Neural cell (in vitro differentiated cells): ENCODE measurements around the gene PBX4. TPM values are rescaled to one million over a fixed set of nuclear protein-coding genes. Genes with fewer than 3 reads are reported as not detected.

ENCODE experiments used
- H2AFZ ChIP-seq: fragments of 200-600, 300-800 bp; sonication (generic), shearing (Covaris generic); 2 replicates; pipeline ENCODE4 v1.6.0; 2014; ENCODE audit warnings: low read depth, mild to moderate bottlenecking, antibody characterized with exemption, low read length, moderate library complexity
- H3F3A ChIP-seq: fragments of 200-600 bp; shearing (Covaris generic); 2 replicates; pipeline ENCODE4 v1.6.1; 2016; ENCODE audit warnings: mild to moderate bottlenecking, moderate library complexity, mixed read lengths, antibody characterized with exemption, low read length; ENCODE audit not compliant: insufficient read depth, poor library complexity, severe bottlenecking
- H3K27ac ChIP-seq: fragments of 200-600, 300-800 bp; sonication (generic), shearing (Covaris generic); 2 replicates; pipeline ENCODE4 v1.5.1; 2014; ENCODE audit warnings: mild to moderate bottlenecking, low read length, moderate library complexity
- H3K27me3 ChIP-seq: fragments of 300-800, 200-600 bp; sonication (generic), shearing (Covaris generic); 2 replicates; pipeline ENCODE4 v1.6.0; 2014; ENCODE audit warnings: mild to moderate bottlenecking, low read depth, low read length, moderate library complexity; ENCODE audit not compliant: insufficient read depth
- H3K36me3 ChIP-seq: fragments of 300-800, 200-600 bp; sonication (generic), shearing (Covaris generic); 2 replicates; pipeline ENCODE4 v1.5.1; 2014; ENCODE audit warnings: mild to moderate bottlenecking, antibody characterized with exemption, low read length, moderate library complexity; ENCODE audit not compliant: insufficient read depth
- H3K4me2 ChIP-seq: fragments of 300-800, 200-600 bp; sonication (generic), shearing (Covaris generic); 2 replicates; pipeline ENCODE4 v1.6.0; 2014; ENCODE audit warnings: mild to moderate bottlenecking, low read length
- H3K4me3 ChIP-seq: fragments of 300-800, 200-600 bp; sonication (generic), shearing (Covaris generic); 2 replicates; pipeline ENCODE4 v1.5.1; 2014; ENCODE audit warnings: mild to moderate bottlenecking, low read length, moderate library complexity
- H3K79me2 ChIP-seq: fragments of 200-600 bp; shearing (Covaris generic); replicated peaks from 2 replicates; pipeline ENCODE4 v1.6.0; 2014; ENCODE audit warnings: mild to moderate bottlenecking, low read length, moderate library complexity; ENCODE audit not compliant: insufficient read depth
- H3K9ac ChIP-seq: fragments of 300-800, 200-600 bp; sonication (generic), shearing (Covaris generic); 2 replicates; pipeline ENCODE4 v1.6.1; 2016; ENCODE audit warnings: mild to moderate bottlenecking, low read length, mixed read lengths
- H3K9me2 ChIP-seq: fragments of 200-600 bp; shearing (Covaris generic); 2 replicates; pipeline ENCODE4 v1.6.1; 2016; ENCODE audit warnings: mild to moderate bottlenecking, low read length, mixed read lengths; ENCODE audit not compliant: insufficient read depth
- H3K9me3 ChIP-seq: fragments of 200-600, 300-800 bp; sonication (generic), shearing (Covaris generic); 2 replicates; pipeline ENCODE4 v1.6.1; 2016; ENCODE audit warnings: mild to moderate bottlenecking, mixed run types, low read length, moderate library complexity, mixed read lengths
- H4K20me1 ChIP-seq: fragments of 200-600 bp; shearing (Covaris generic); 2 replicates; pipeline ENCODE4 v1.6.1; 2016; ENCODE audit warnings: mild to moderate bottlenecking, mixed run types; ENCODE audit not compliant: insufficient read depth
- CTCF ChIP-seq: fragments of 450-650 bp; IDR thresholded peaks from 2 replicates; pipeline ENCODE4 v1.5.1; 2014; ENCODE audit warnings: antibody characterized with exemption, mild to moderate bottlenecking, moderate library complexity; ENCODE audit not compliant: poor library complexity, severe bottlenecking
- EP300 ChIP-seq: fragments of 450-650 bp; conservative IDR thresholded peaks from 2 replicates; pipeline ENCODE4 v1.6.1; 2014; ENCODE audit warnings: antibody characterized with exemption, mild to moderate bottlenecking, moderate library complexity; ENCODE audit not compliant: poor library complexity, severe bottlenecking
- EZH2 ChIP-seq: fragments of 200-600, 300-800 bp; shearing (Covaris generic), sonication (generic); IDR thresholded peaks from 2 replicates; pipeline ENCODE4 v1.6.1; 2014; ENCODE audit warnings: antibody characterized with exemption, low read length, borderline replicate concordance, mild to moderate bottlenecking; ENCODE audit not compliant: insufficient read depth, poor library complexity, severe bottlenecking
- MXI1 ChIP-seq: fragments of 450-650 bp; conservative IDR thresholded peaks from 2 replicates; pipeline ENCODE4 v1.6.1; 2014; ENCODE audit warnings: antibody characterized with exemption, mild to moderate bottlenecking; ENCODE audit not compliant: poor library complexity, severe bottlenecking
- POLR2AphosphoS5 ChIP-seq: IDR thresholded peaks from 2 replicates; pipeline ENCODE4 v1.6.1; 2012
- RAD21 ChIP-seq: fragments of 450-650 bp; conservative IDR thresholded peaks from 2 replicates; pipeline ENCODE4 v1.6.1; 2014; ENCODE audit warnings: antibody characterized with exemption, mild to moderate bottlenecking, moderate library complexity
- REST ChIP-seq: IDR thresholded peaks from 2 replicates; pipeline ENCODE4 v1.6.1; 2012; ENCODE audit warnings: borderline replicate concordance
- SMC3 ChIP-seq: fragments of 450-650 bp; conservative IDR thresholded peaks from 2 replicates; pipeline ENCODE4 v1.6.1; 2014; ENCODE audit warnings: antibody characterized with exemption, mild to moderate bottlenecking, moderate library complexity; ENCODE audit not compliant: poor library complexity
- TAF1 ChIP-seq: IDR thresholded peaks from 2 replicates; pipeline ENCODE4 v1.6.1; 2012; ENCODE audit warnings: low read depth
- polyA plus RNA-seq: library from polyadenylated mRNA; depleted of rRNA; stranded (reverse); fragments of >200 nt; gene quantifications from 2 replicates; pipeline ENCODE4 v1.2.3, GENCODE V29; 2014

PBX4 gene
- polyA plus RNA-seq, 1 donor from 2014 or later, result 7.5 TPM

- H3K4me2 ChIP-seq, result no peak overlapping the region
- H3K27me3 ChIP-seq, result no peaks in the 10 kb centered on the region
- TF ChIP-seq EP300, result no peak
- TF ChIP-seq MXI1, result no peak
- TF ChIP-seq REST, result no peak
- TF ChIP-seq TAF1, result no peak
- TF ChIP-seq CTCF, result no peak
- TF ChIP-seq RAD21, result no peak
- TF ChIP-seq SMC3, result no peak
- TF ChIP-seq POLR2AphosphoS5, result no peak
- no peak for TF ChIP-seq EZH2
- H3K4me3 ChIP-seq, result no peak overlapping the region
- H3K36me3 ChIP-seq, result no peaks in the 10 kb centered on the region
- no peaks in the 10 kb centered on the region for H3K79me2 ChIP-seq
- H3K9me3 ChIP-seq, result no peaks in the 10 kb centered on the region
- no peak overlapping the region for H3K9ac ChIP-seq
- no peaks in the 10 kb centered on the region for H3F3A ChIP-seq
- no peaks in the 10 kb centered on the region for H3K9me2 ChIP-seq
- no peak overlapping the region for H3K27ac ChIP-seq
- H2AFZ ChIP-seq, result no peak overlapping the region
- no peaks in the 10 kb centered on the region for H4K20me1 ChIP-seq
Measured at GRCh38 chr19:19575411-19575810, 43.1 kb downstream of the PBX4 start.

GRCh38 chr19:19571071-19571786 is 47.3 kb downstream of the PBX4 start:
- no peak overlapping the region for H3K9ac ChIP-seq
- no peaks in the 10 kb centered on the region for H3K9me2 ChIP-seq
- H2AFZ ChIP-seq, result no peak overlapping the region
- no peaks in the 10 kb centered on the region for H3K79me2 ChIP-seq
- no peak overlapping the region for H3K4me3 ChIP-seq
- no peak overlapping the region for H3K4me2 ChIP-seq
- no peaks in the 10 kb centered on the region for H3K27me3 ChIP-seq
- no peak overlapping the region for H3K27ac ChIP-seq
- no peaks in the 10 kb centered on the region for H3F3A ChIP-seq
- H4K20me1 ChIP-seq, result no peaks in the 10 kb centered on the region
- no peaks in the 10 kb centered on the region for H3K9me3 ChIP-seq
- TF ChIP-seq SMC3 (no peak), RAD21 (no peak), REST (no peak), TAF1 (no peak), EZH2 (no peak), POLR2AphosphoS5 (no peak), EP300 (no peak), CTCF (no peak), MXI1 (no peak)
- no peaks in the 10 kb centered on the region for H3K36me3 ChIP-seq
